Measurements from ENCODE around the gene OR5A2.

The OR5A2 gene

GRCh38 chr11:59436169-59436568, 10.0 kb upstream of the OR5A2 start, which contains the start of gene OR5A1:
TSS of gene OR5A1 (plus strand) at chr11:59436469. CDS start at chr11:59443169, 6,700 bp downstream.
- Histone ChIP-seq H3K79me2 (no peaks in the 10 kb centered on the region), H3K27me3 (ENCODE audit: control insufficient read depth, insufficient read depth, low read length) (no peaks in the 10 kb centered on the region), H3K9me3 (ENCODE audit: control insufficient read depth, low read length) (no peaks in the 10 kb centered on the region), H2AFZ (no peak within 1 kb of the TSS), H3K4me1 (no peaks in the 10 kb centered on the region), H3K9ac (no peak within 1 kb of the TSS), H3K36me3 (ENCODE audit: control insufficient read depth, insufficient read depth, low read length) (no peaks in the 10 kb centered on the region), H3K4me3 (ENCODE audit: low read depth, low read length) (no peak within 1 kb of the TSS), H3K4me2 (ENCODE audit: low read length) (no peak within 1 kb of the TSS), H3K27ac (no peak within 1 kb of the TSS)
- no peak for TF ChIP-seq CTCF (IDR thresholded peaks at IDR 0.05)

GRCh38 chr11:59429924-59430516, 3.8 kb upstream of the OR5A2 start:
- H2AFZ ChIP-seq = no peak overlapping the region
- no peaks in the 10 kb centered on the region for H3K79me2 ChIP-seq
- H3K9ac ChIP-seq = no peak overlapping the region
- no peaks in the 10 kb centered on the region for H3K4me1 ChIP-seq
- H3K9me3 ChIP-seq (ENCODE audit: control insufficient read depth, low read length) = no peaks in the 10 kb centered on the region
- H3K36me3 ChIP-seq (ENCODE audit: control insufficient read depth, insufficient read depth, low read length) = no peaks in the 10 kb centered on the region
- H3K27ac ChIP-seq = no peak overlapping the region
- TF ChIP-seq CTCF (IDR thresholded peaks at IDR 0.05) = peak; percentile 46
- no peak overlapping the region for H3K4me3 ChIP-seq (ENCODE audit: low read depth, low read length)
- H3K4me2 ChIP-seq (ENCODE audit: low read length) = no peak overlapping the region
- no peaks in the 10 kb centered on the region for H3K27me3 ChIP-seq (ENCODE audit: control insufficient read depth, insufficient read depth, low read length)

GRCh38 chr11:59427068-59427382, 812 bp upstream of the OR5A2 start:
- TF ChIP-seq CTCF (IDR thresholded peaks at IDR 0.05) = no peak
- Histone ChIP-seq H3K27ac (no peak overlapping the region), H2AFZ (no peak overlapping the region), H3K9me3 (ENCODE audit: control insufficient read depth, low read length) (no peaks in the 10 kb centered on the region), H3K9ac (no peak overlapping the region), H3K36me3 (ENCODE audit: control insufficient read depth, insufficient read depth, low read length) (no peaks in the 10 kb centered on the region), H3K4me2 (ENCODE audit: low read length) (no peak overlapping the region), H3K27me3 (ENCODE audit: control insufficient read depth, insufficient read depth, low read length) (no peaks in the 10 kb centered on the region), H3K4me1 (no peaks in the 10 kb centered on the region), H3K79me2 (no peaks in the 10 kb centered on the region), H3K4me3 (ENCODE audit: low read depth, low read length) (no peak overlapping the region)

GRCh38 chr11:59425131-59425530, 1.1 kb downstream of the OR5A2 start:
- Histone ChIP-seq H3K4me3 (ENCODE audit: low read depth, low read length) (no peak overlapping the region), H3K27ac (no peak overlapping the region), H3K36me3 (ENCODE audit: control insufficient read depth, insufficient read depth, low read length) (no peaks in the 10 kb centered on the region), H3K4me2 (ENCODE audit: low read length) (no peak overlapping the region), H3K9me3 (ENCODE audit: control insufficient read depth, low read length) (no peaks in the 10 kb centered on the region), H3K27me3 (ENCODE audit: control insufficient read depth, insufficient read depth, low read length) (no peaks in the 10 kb centered on the region), H3K4me1 (no peaks in the 10 kb centered on the region), H3K9ac (no peak overlapping the region), H3K79me2 (no peaks in the 10 kb centered on the region), H2AFZ (no peak overlapping the region)
- no peak for TF ChIP-seq CTCF (IDR thresholded peaks at IDR 0.05)

- H3K9ac ChIP-seq = no peak overlapping the region
- no peaks in the 10 kb centered on the region for H3K9me3 ChIP-seq (ENCODE audit: control insufficient read depth, low read length)
- TF ChIP-seq CTCF (IDR thresholded peaks at IDR 0.05) = no peak
- H3K4me3 ChIP-seq (ENCODE audit: low read depth, low read length) = no peak overlapping the region
- H3K36me3 ChIP-seq (ENCODE audit: control insufficient read depth, insufficient read depth, low read length) = no peaks in the 10 kb centered on the region
- H3K4me2 ChIP-seq (ENCODE audit: low read length) = no peak overlapping the region
- H2AFZ ChIP-seq = no peak overlapping the region
- no peaks in the 10 kb centered on the region for H3K79me2 ChIP-seq
- no peaks in the 10 kb centered on the region for H3K27me3 ChIP-seq (ENCODE audit: control insufficient read depth, insufficient read depth, low read length)
- no peaks in the 10 kb centered on the region for H3K4me1 ChIP-seq
- H3K27ac ChIP-seq = no peak overlapping the region
These were observed 2.4 kb downstream of the OR5A2 start for GRCh38 chr11:59423835-59424234.

Data from parathyroid adenoma (tissue), 2 donors.